ENCODE results near the gene PAX3.

The PAX3 gene

DNA sequence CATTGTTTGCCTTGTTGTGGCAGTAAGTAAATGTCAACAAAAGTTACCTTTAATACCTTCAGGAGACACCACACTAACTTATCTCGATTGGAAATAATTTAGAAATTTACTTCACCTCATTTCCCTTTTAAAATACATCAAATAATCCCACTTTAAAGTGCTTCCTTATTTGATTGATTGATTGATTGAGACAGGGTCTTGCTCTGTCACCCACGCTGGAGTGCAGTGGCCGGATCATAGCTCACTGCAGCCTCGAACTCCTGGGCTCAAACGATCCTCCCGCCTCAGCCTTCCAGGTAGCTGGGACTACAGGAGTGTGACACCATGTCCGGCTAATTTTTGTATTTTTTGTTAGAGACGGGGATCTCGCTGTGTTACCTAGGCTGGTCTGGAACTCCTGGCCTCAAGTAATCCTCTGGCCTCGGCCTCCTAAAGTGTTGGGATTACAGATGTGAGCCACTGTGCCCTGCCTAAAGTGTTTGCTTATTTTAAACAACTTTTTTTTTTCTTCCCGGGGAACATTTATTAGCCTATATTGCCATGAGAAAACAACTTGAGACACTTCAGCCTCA lies 12.0 kb upstream of the PAX3 start:
- Histone ChIP-seq H3K36me3 (ENCODE audit: low read length) (no peaks in the 10 kb centered on the region), H3K4me3 (ENCODE audit: insufficient read depth, low read length, poor library complexity, severe bottlenecking) (no peak overlapping the region), H3K9me3 (ENCODE audit: insufficient read depth, low read length) (no peaks in the 10 kb centered on the region), H3F3A (ENCODE audit: insufficient read depth) (no peaks in the 10 kb centered on the region), H3K79me2 (ENCODE audit: insufficient read depth, low read length) (no peaks in the 10 kb centered on the region), H3K4me2 (ENCODE audit: low read depth, low read length, poor library complexity, severe bottlenecking) (no peak overlapping the region), H3K27ac (ENCODE audit: low read depth, low read length) (no peak overlapping the region), H3K9ac (ENCODE audit: low read length) (no peak overlapping the region), H3K9me2 (replicated peaks; ENCODE audit: insufficient read depth, low read length) (no peaks in the 10 kb centered on the region), H4K20me1 (ENCODE audit: low read depth, low read length) (no peaks in the 10 kb centered on the region), H3K27me3 (ENCODE audit: low read length) (no peaks in the 10 kb centered on the region), H2AFZ (ENCODE audit: low read depth, low read length, severe bottlenecking) (no peak overlapping the region)
- TF ChIP-seq, protein P1, sequence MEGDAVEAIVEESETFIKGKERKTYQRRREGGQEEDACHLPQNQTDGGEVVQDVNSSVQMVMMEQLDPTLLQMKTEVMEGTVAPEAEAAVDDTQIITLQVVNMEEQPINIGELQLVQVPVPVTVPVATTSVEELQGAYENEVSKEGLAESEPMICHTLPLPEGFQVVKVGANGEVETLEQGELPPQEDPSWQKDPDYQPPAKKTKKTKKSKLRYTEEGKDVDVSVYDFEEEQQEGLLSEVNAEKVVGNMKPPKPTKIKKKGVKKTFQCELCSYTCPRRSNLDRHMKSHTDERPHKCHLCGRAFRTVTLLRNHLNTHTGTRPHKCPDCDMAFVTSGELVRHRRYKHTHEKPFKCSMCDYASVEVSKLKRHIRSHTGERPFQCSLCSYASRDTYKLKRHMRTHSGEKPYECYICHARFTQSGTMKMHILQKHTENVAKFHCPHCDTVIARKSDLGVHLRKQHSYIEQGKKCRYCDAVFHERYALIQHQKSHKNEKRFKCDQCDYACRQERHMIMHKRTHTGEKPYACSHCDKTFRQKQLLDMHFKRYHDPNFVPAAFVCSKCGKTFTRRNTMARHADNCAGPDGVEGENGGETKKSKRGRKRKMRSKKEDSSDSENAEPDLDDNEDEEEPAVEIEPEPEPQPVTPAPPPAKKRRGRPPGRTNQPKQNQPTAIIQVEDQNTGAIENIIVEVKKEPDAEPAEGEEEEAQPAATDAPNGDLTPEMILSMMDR (IDR thresholded peaks at IDR 0.05; ENCODE audit: insufficient read depth, low read length, poor library complexity, severe bottlenecking) = no peak
- no peak for TF ChIP-seq EZH2phosphoT487 (conservative IDR thresholded peaks at IDR 0.05; ENCODE audit: low read length)

DNA sequence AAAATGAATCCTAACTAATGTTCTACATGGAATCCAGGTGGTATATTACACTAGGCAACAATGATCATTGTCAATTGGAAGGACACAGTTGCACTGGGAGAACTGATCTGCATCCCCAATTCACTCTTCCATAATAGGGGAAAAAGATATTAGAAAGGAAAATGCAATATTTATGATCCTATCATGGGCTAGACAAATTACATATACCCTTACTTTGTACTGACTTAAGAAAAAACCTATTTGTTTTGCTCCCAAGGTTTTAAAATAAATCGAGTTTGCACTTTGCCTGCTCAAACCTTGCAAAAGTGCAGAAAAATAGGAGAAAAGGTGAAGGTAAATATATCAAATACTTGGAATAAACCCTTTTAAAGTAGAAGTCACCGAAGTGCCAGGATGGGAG lies 11.0 kb upstream of the PAX3 start:
- Histone ChIP-seq H3K79me2 (ENCODE audit: insufficient read depth, low read length) (no peaks in the 10 kb centered on the region), H4K20me1 (ENCODE audit: low read depth, low read length) (no peaks in the 10 kb centered on the region), H3K4me3 (ENCODE audit: insufficient read depth, low read length, poor library complexity, severe bottlenecking) (no peak overlapping the region), H3K27me3 (ENCODE audit: low read length) (no peaks in the 10 kb centered on the region), H3K9me2 (replicated peaks; ENCODE audit: insufficient read depth, low read length) (no peaks in the 10 kb centered on the region), H3K36me3 (ENCODE audit: low read length) (no peaks in the 10 kb centered on the region), H3K4me2 (ENCODE audit: low read depth, low read length, poor library complexity, severe bottlenecking) (no peak overlapping the region), H3F3A (ENCODE audit: insufficient read depth) (no peaks in the 10 kb centered on the region), H3K9ac (ENCODE audit: low read length) (no peak overlapping the region), H3K27ac (ENCODE audit: low read depth, low read length) (no peak overlapping the region), H3K9me3 (ENCODE audit: insufficient read depth, low read length) (no peaks in the 10 kb centered on the region), H2AFZ (ENCODE audit: low read depth, low read length, severe bottlenecking) (no peak overlapping the region)
- TF ChIP-seq EZH2phosphoT487 (conservative IDR thresholded peaks at IDR 0.05; ENCODE audit: low read length) = no peak
- TF ChIP-seq, protein P1 (IDR thresholded peaks at IDR 0.05; ENCODE audit: insufficient read depth, low read length, poor library complexity, severe bottlenecking) = no peak

DNA sequence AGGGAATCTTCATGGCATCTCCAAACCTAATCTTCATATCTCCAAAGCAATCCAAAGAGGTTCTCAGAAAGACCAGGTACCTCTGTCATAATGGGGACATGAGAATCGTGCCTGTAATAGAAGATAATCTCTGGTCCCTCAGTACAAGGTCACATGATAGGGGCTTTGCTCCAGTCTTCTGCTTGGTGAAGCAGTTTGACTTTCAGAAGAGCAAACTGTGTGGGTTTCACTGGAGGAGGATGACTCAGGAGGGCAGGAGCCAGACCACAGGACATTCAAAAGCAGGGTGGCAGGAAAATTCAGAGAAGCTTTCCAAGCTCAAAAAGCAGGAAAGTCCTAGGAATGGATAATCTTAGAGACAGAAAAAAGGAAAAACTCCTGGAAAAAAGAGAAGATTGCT lies 10.6 kb upstream of the PAX3 start:
- no peaks in the 10 kb centered on the region for H3K36me3 ChIP-seq (ENCODE audit: low read length)
- no peaks in the 10 kb centered on the region for H3F3A ChIP-seq (ENCODE audit: insufficient read depth)
- H3K4me3 ChIP-seq (ENCODE audit: insufficient read depth, low read length, poor library complexity, severe bottlenecking) = no peak overlapping the region
- no peaks in the 10 kb centered on the region for H3K79me2 ChIP-seq (ENCODE audit: insufficient read depth, low read length)
- no peak overlapping the region for H2AFZ ChIP-seq (ENCODE audit: low read depth, low read length, severe bottlenecking)
- no peaks in the 10 kb centered on the region for H4K20me1 ChIP-seq (ENCODE audit: low read depth, low read length)
- no peak overlapping the region for H3K27ac ChIP-seq (ENCODE audit: low read depth, low read length)
- no peaks in the 10 kb centered on the region for H3K27me3 ChIP-seq (ENCODE audit: low read length)
- no peaks in the 10 kb centered on the region for H3K9me2 ChIP-seq (replicated peaks; ENCODE audit: insufficient read depth, low read length)
- no peak overlapping the region for H3K4me2 ChIP-seq (ENCODE audit: low read depth, low read length, poor library complexity, severe bottlenecking)
- no peak overlapping the region for H3K9ac ChIP-seq (ENCODE audit: low read length)
- H3K9me3 ChIP-seq (ENCODE audit: insufficient read depth, low read length) = no peaks in the 10 kb centered on the region
- TF ChIP-seq EZH2phosphoT487 (conservative IDR thresholded peaks at IDR 0.05; ENCODE audit: low read length) = no peak
- TF ChIP-seq, protein P1 (IDR thresholded peaks at IDR 0.05; ENCODE audit: insufficient read depth, low read length, poor library complexity, severe bottlenecking) = no peak
